ENCODE measurements around the gene HIPK2. TPM values are rescaled to one million over a fixed set of nuclear protein-coding genes. Genes with fewer than 3 reads are reported as not detected.

The HIPK2 gene
- total and polyA plus RNA-seq, 2 donors (not counting 3 experiments of a cell fraction or from before 2014, with no cell fraction given): 9.0 to 43.8 TPM

- Histone ChIP-seq H2AFZ (ENCODE audit: low read depth, low read length) (no peak overlapping the region), H3K36me3 (ENCODE audit: control insufficient read depth in 2 of 2, extremely low read depth in 1 of 2, insufficient read depth in 2 of 2, low read length in 2 of 2) (peaks cover 0 to 2% of the 10 kb centered on the region in 2 experiments), H3K4me1 (ENCODE audit: control insufficient read depth, extremely low read depth, insufficient read depth, low read length) (peaks cover 67% of the 10 kb centered on the region), H3K4me2 (ENCODE audit: insufficient read depth, low read length) (no peak overlapping the region), H3K79me2 (ENCODE audit: control insufficient read depth, insufficient read depth, low read length) (peaks cover 77% of the 10 kb centered on the region), H4K20me1 (replicated peaks; ENCODE audit: control insufficient read depth, extremely low read depth, insufficient read depth, low read length) (no peaks in the 10 kb centered on the region), H3K9ac (replicated peaks; ENCODE audit: extremely low read depth, insufficient read depth, low read length) (no peak overlapping the region), H3K27ac (ENCODE audit: insufficient read depth, low read depth, low read length) (no peak overlapping the region), H3K4me3 (replicated peaks in 1 of 3; ENCODE audit: insufficient read depth in 1 of 3, low read depth in 1 of 3, low read length in 3 of 3) (no peak overlapping the region), H3K9me3 (replicated peaks; ENCODE audit: control insufficient read depth, insufficient read depth, low read length) (no peaks in the 10 kb centered on the region), H3K27me3 (ENCODE audit: control insufficient read depth in 2 of 2, insufficient read depth in 2 of 2, low read length in 2 of 2) (no peaks in the 10 kb centered on the region), H3K9me1 (replicated peaks; ENCODE audit: control insufficient read depth, extremely low read depth, insufficient read depth, low read length) (no peaks in the 10 kb centered on the region)
- FAIRE-seq (no peak), DNase-seq (ENCODE audit: low read depth, low spot score) (no peak)
- TF ChIP-seq EZH2 (IDR thresholded peaks at IDR 0.05; ENCODE audit: borderline replicate concordance, low read depth, low read length, severe bottlenecking): no peak
- no peak for TF ChIP-seq MAX (IDR thresholded peaks at IDR 0.05; ENCODE audit: insufficient read depth, insufficient read length)
- TF ChIP-seq GATA2 (IDR thresholded peaks at IDR 0.05; ENCODE audit: insufficient read depth, insufficient read length, low read depth, low read length): no peak
- TF ChIP-seq, protein P1, sequence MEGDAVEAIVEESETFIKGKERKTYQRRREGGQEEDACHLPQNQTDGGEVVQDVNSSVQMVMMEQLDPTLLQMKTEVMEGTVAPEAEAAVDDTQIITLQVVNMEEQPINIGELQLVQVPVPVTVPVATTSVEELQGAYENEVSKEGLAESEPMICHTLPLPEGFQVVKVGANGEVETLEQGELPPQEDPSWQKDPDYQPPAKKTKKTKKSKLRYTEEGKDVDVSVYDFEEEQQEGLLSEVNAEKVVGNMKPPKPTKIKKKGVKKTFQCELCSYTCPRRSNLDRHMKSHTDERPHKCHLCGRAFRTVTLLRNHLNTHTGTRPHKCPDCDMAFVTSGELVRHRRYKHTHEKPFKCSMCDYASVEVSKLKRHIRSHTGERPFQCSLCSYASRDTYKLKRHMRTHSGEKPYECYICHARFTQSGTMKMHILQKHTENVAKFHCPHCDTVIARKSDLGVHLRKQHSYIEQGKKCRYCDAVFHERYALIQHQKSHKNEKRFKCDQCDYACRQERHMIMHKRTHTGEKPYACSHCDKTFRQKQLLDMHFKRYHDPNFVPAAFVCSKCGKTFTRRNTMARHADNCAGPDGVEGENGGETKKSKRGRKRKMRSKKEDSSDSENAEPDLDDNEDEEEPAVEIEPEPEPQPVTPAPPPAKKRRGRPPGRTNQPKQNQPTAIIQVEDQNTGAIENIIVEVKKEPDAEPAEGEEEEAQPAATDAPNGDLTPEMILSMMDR (IDR thresholded peaks at IDR 0.05; ENCODE audit: extremely low read depth in 1 of 2, insufficient read depth in 1 of 2, low read depth in 1 of 2, low read length in 2 of 2): no peak
- TF ChIP-seq POLR2A (IDR thresholded peaks at IDR 0.05; ENCODE audit: low read depth, low read length): no peak
- no peak for TF ChIP-seq POLR2AphosphoS5 (IDR thresholded peaks at IDR 0.05; ENCODE audit: insufficient read depth, low read depth, low read length)
- no peak for TF ChIP-seq FOS (IDR thresholded peaks at IDR 0.05; ENCODE audit: borderline replicate concordance, insufficient read depth, low read length)
- no peak for TF ChIP-seq JUN (IDR thresholded peaks at IDR 0.05; ENCODE audit: borderline replicate concordance, insufficient read depth, insufficient read length, low read depth)
- no peak for TF ChIP-seq MYC (IDR thresholded peaks at IDR 0.05; ENCODE audit: low read depth, low read length)
- ChIA-PET CTCF (no interaction called here), POLR2A (no interaction called here)
- BruUV-seq (replicated peaks): no TSS peak
- intact Hi-C loops (cut with micrococcal nuclease) (no loop called here), dilution Hi-C loops (cut with MboI; ENCODE audit: extremely low pct_ligation_motif_present, low sequenced_read_pairs) (no loop called here)
Observed at GRCh38 chr7:139735466-139735865, 42.3 kb downstream of the HIPK2 start.

Measured in endothelial cell of umbilical vein (primary cell).